Esophagus muscularis mucosa (tissue), 4 donors: Measurements from ENCODE around the gene SRSF2. TPM values are rescaled to one million over a fixed set of nuclear protein-coding genes. Genes with fewer than 3 reads are reported as not detected.

Experiments used
- DNase-seq: peaks from one replicate; pipeline ENCODE4 v3.0.0-alpha.2; 2017; ENCODE audit errors: extremely low spot score
- H3K27ac ChIP-seq, 4 donors: fragments of 200-600 bp; sonication (generic); replicated peaks in 1 of 4; 1 replicate in 3 of 4; 2 replicates in 1 of 4; pipeline ENCODE4 v1.5.1; 2016 to 2019; ENCODE audit warnings: mild to moderate bottlenecking in 1 of 4
- H3K27me3 ChIP-seq, 4 donors: fragments of 200-600 bp; sonication (generic); one replicate each; pipeline versions ENCODE4 v1.5.1 to v1.6.0; 2016 to 2019
- H3K36me3 ChIP-seq, 4 donors: fragments of 200-600 bp; sonication (generic); one replicate each; pipeline ENCODE4 v1.5.1; 2016 to 2019
- H3K4me1 ChIP-seq, 4 donors: fragments of 200-600 bp; sonication (generic); one replicate each; pipeline ENCODE4 v1.5.1; 2016 to 2019
- H3K4me3 ChIP-seq, 4 donors: fragments of 200-600 bp; sonication (generic); 1 replicate in 2 of 4; 2 replicates in 2 of 4; pipeline ENCODE4 v1.5.1; 2016 to 2019; ENCODE audit warnings: mild to moderate bottlenecking in 4 of 4, moderate library complexity in 1 of 4
- H3K9me3 ChIP-seq, 4 donors: fragments of 200-600 bp; sonication (generic); 1 replicate in 3 of 4; 2 replicates in 1 of 4; pipeline ENCODE4 v1.5.1; 2016 to 2019
- EP300 ChIP-seq: sonication (generic); formaldehyde crosslinking; IDR thresholded peaks from one replicate; pipeline ENCODE4 v1.6.1; 2017; ENCODE audit warnings: antibody characterized with exemption
- POLR2A ChIP-seq: fragments of 450-650 bp; IDR thresholded peaks from one replicate; pipeline ENCODE4 v1.6.1; 2017; ENCODE audit warnings: antibody characterized with exemption, moderate library complexity, mild to moderate bottlenecking, low read depth
- POLR2AphosphoS5 ChIP-seq, 2 donors: sonication (generic); formaldehyde crosslinking; IDR thresholded peaks; one replicate each; pipeline ENCODE4 v1.6.1; 2017; ENCODE audit warnings: antibody characterized with exemption in 2 of 2
- whole genome bisulfite sequencing: methylation state at CpG from one replicate; pipeline ENCODE4 v1.1.5; 2018; 5-methylcytosine and 5-hydroxymethylcytosine counted together
- intact Hi-C: fragments of 100-400 bp; cut with DNase I; formaldehyde crosslinking; loops from one replicate; pipeline ENCODE4 v1.15.1; 2023
- total RNA-seq, 4 donors: library from RNA; depleted of rRNA; stranded (reverse); fragments of >200 nt; gene quantifications; one replicate each; pipeline versions ENCODE4 v1.1.0 to v1.2.1, GENCODE V29; 2016
- TF ChIP-seq, protein P1 (sequence below), 3 experiments: fragments of 200-600 bp in 2 of 3; fragments of 450-650 bp in 1 of 3; sonication (generic) in 2 of 3; IDR thresholded peaks; one replicate each; pipeline ENCODE4 v1.5.1; 2017 to 2019; ENCODE audit warnings: antibody characterized with exemption in 3 of 3, mild to moderate bottlenecking in 2 of 3, moderate library complexity in 1 of 3

SRSF2 gene
- total RNA-seq, 4 donors from 2014 or later, result 133 to 173 (median 157) TPM

DNA sequence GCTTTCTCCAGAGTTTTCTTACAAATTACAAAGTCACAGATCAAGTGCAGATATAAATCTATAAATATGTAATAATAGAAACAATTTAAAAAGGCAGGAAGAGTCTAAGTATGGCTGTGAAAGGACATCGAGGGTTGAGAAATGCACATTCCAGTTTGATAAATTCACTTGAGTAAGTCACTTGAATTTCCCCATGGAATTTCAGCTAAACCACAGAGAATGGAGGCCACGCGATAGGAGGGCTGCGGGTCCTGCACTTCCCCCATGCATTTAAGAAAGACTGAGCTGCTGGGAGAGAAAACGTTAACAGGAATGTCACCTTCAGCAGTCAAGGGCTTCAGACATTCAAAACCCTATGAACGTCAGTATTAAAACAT, 20.3 kb downstream of the SRSF2 start:
- Histone ChIP-seq H3K27ac (peak overlapping the region; percentile 60 to 74 (median 68)), H3K36me3 (peaks cover 63 to 90% (median 87%) of the 10 kb centered on the region in 4 donors), H3K27me3 (no peaks in the 10 kb centered on the region), H3K4me3 (no peak overlapping the region), H3K4me1 (peaks cover 50 to 68% (median 55%) of the 10 kb centered on the region in 4 donors), H3K9me3 (no peaks in the 10 kb centered on the region)
- WGBS, result 67% methylated on average over 6 of the region's 6 CpGs
- DNase-seq, result no peak
- intact Hi-C loops, result loop anchor here (5.0 to 10.0 kb wide), 2 partner anchors 35 to 162 kb away; no protein-coding TSS in a partner anchor
- TF ChIP-seq, protein P1, sequence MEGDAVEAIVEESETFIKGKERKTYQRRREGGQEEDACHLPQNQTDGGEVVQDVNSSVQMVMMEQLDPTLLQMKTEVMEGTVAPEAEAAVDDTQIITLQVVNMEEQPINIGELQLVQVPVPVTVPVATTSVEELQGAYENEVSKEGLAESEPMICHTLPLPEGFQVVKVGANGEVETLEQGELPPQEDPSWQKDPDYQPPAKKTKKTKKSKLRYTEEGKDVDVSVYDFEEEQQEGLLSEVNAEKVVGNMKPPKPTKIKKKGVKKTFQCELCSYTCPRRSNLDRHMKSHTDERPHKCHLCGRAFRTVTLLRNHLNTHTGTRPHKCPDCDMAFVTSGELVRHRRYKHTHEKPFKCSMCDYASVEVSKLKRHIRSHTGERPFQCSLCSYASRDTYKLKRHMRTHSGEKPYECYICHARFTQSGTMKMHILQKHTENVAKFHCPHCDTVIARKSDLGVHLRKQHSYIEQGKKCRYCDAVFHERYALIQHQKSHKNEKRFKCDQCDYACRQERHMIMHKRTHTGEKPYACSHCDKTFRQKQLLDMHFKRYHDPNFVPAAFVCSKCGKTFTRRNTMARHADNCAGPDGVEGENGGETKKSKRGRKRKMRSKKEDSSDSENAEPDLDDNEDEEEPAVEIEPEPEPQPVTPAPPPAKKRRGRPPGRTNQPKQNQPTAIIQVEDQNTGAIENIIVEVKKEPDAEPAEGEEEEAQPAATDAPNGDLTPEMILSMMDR (IDR thresholded peaks at IDR 0.05), result no peak

GRCh38 chr17:76716146-76716838, 20.8 kb downstream of the SRSF2 start:
- TF ChIP-seq POLR2AphosphoS5 (IDR thresholded peaks at IDR 0.05), result peak; percentile 72 to 73
- TF ChIP-seq POLR2A, result no peak
- Histone ChIP-seq H3K9me3 (no peaks in the 10 kb centered on the region), H3K4me1 (peaks cover 52 to 68% (median 55%) of the 10 kb centered on the region in 4 donors), H3K36me3 (peaks cover 57 to 85% (median 82%) of the 10 kb centered on the region in 4 donors), H3K27ac (peak overlapping the region; percentile 60 to 74 (median 68)), H3K4me3 (no peak overlapping the region), H3K27me3 (no peaks in the 10 kb centered on the region)
- 47% methylated on average over 13 of the region's 13 CpGs for WGBS
- no peak for DNase-seq
- intact Hi-C loops, result loop anchor here (5.0 to 10.0 kb wide), 2 partner anchors 34 to 161 kb away; no protein-coding TSS in a partner anchor

- WGBS, result 73% methylated on average over 2 of the region's 2 CpGs
- no peak for DNase-seq
- H3K9me3 ChIP-seq, result no peaks in the 10 kb centered on the region
- no peaks in the 10 kb centered on the region for H3K27me3 ChIP-seq
- H3K36me3 ChIP-seq, result peaks cover 49 to 76% (median 74%) of the 10 kb centered on the region in 4 donors
- intact Hi-C loops, result loop anchor here (5.0 to 10.0 kb wide), 2 partner anchors 33 to 161 kb away; no protein-coding TSS in a partner anchor
- TF ChIP-seq POLR2A (no peak), POLR2AphosphoS5 (IDR thresholded peaks at IDR 0.05) (no peak), EP300 (no peak)
- TF ChIP-seq, protein P1 (IDR thresholded peaks at IDR 0.05), result no peak
- peak overlapping the region; percentile 52 to 74 (median 68) for H3K27ac ChIP-seq
- H3K4me3 ChIP-seq, result no peak overlapping the region
- peaks cover 49 to 66% (median 52%) of the 10 kb centered on the region in 4 donors for H3K4me1 ChIP-seq
These were observed 21.7 kb downstream of the SRSF2 start for GRCh38 chr17:76715496-76715830.

DNA sequence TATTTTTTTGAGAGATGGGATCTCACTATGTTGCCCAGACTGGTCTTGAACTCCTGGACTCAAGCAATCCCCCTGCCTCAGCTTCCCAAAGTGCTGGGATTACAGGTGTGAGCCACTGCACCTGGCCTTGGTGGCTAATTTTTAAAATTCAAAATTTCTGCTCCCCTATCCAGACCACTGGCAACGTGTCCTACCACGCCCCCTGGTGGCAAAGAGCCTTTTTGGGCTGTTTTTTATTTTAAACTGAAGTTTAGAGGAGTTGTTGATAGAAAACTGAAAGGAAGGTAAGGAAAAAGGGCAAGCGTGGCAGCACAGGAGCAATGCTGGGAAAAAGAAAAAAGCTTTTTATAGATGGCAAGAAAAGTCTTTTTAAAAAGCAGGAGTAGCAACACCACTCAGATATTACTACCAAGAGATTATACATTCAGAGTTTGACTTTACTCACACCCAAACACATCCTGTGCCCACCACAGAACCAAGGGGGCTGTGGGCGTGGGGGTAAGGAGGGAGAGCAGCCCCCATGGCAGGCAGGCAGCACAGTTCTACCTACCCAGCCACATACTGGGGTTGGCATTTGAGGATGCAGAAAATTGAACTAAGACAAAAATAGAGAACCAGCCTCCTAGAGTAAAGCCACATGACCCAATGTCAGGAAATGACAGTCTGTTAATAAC, 22.2 kb downstream of the SRSF2 start:
- no peak for DNase-seq
- H3K4me1 ChIP-seq, result peaks cover 49 to 67% (median 52%) of the 10 kb centered on the region in 4 donors
- peaks cover 44 to 71% (median 69%) of the 10 kb centered on the region in 4 donors for H3K36me3 ChIP-seq
- intact Hi-C loops, result loop anchor here (5.0 to 10.0 kb wide), 2 partner anchors 33 to 160 kb away; no protein-coding TSS in a partner anchor
- peak overlapping the region; percentile 52 to 74 (median 68) for H3K27ac ChIP-seq
- H3K4me3 ChIP-seq, result no peak overlapping the region
- TF ChIP-seq EP300 (no peak), POLR2AphosphoS5 (IDR thresholded peaks at IDR 0.05) (peak; percentile 10 to 27), POLR2A (no peak)
- TF ChIP-seq, protein P1 (IDR thresholded peaks at IDR 0.05), result peak; percentile 87 to 91 (median 89)
- 14% methylated on average over 4 of the region's 4 CpGs for WGBS
- no peaks in the 10 kb centered on the region for H3K27me3 ChIP-seq
- no peaks in the 10 kb centered on the region for H3K9me3 ChIP-seq

- no peak for DNase-seq
- Histone ChIP-seq H3K9me3 (no peaks in the 10 kb centered on the region), H3K27me3 (no peaks in the 10 kb centered on the region), H3K4me3 (no peak overlapping the region), H3K4me1 (peaks cover 50 to 73% (median 58%) of the 10 kb centered on the region in 4 donors), H3K36me3 (peaks cover 38 to 65% (median 62%) of the 10 kb centered on the region in 4 donors), H3K27ac (peak overlapping the region; percentile 52 to 74 (median 68))
- WGBS, result 54% methylated on average over 5 of the region's 5 CpGs
- intact Hi-C loops, result loop anchor here (10.0 kb wide), 1 partner anchor 160 kb away; no protein-coding TSS in a partner anchor
- no peak for TF ChIP-seq EP300
- no peak for TF ChIP-seq POLR2AphosphoS5 (IDR thresholded peaks at IDR 0.05)
- no peak for TF ChIP-seq POLR2A
- TF ChIP-seq, protein P1 (IDR thresholded peaks at IDR 0.05), result no peak
These were observed 22.8 kb downstream of the SRSF2 start for GRCh38 chr17:76714336-76714735.
